CD4-positive, alpha-beta T cell treated with Interleukin-12 subunit alpha and Interleukin-12 subunit beta, for 1 hour (primary cell): Measurements from ENCODE around the gene CELF4.

ENCODE experiments used
- DNase-seq: peaks from one replicate; pipeline ENCODE4 v3.0.0-alpha.2; 2020

CELF4 gene

GRCh38 chr18:37458697-37459096 lies 106.9 kb downstream of the CELF4 start:
- DNase-seq: no peak

- no peak for DNase-seq
Measured at GRCh38 chr18:37457753-37458152, 107.8 kb downstream of the CELF4 start.

- DNase-seq: no peak
Measured at GRCh38 chr18:37457341-37457740, 108.3 kb downstream of the CELF4 start.

GRCh38 chr18:37456873-37457272 lies 108.7 kb downstream of the CELF4 start:
- no peak for DNase-seq

GRCh38 chr18:37456395-37456794 lies 109.2 kb downstream of the CELF4 start:
- DNase-seq: no peak

GRCh38 chr18:37453752-37454151 lies 111.8 kb downstream of the CELF4 start:
- no peak for DNase-seq

GRCh38 chr18:37452682-37453385 lies 112.8 kb downstream of the CELF4 start:
- DNase-seq: no peak

- DNase-seq: no peak
Measured at GRCh38 chr18:37452015-37452414, 113.6 kb downstream of the CELF4 start.

- no peak for DNase-seq
Measured at GRCh38 chr18:37451239-37451825, 114.3 kb downstream of the CELF4 start.

- DNase-seq: no peak
Measured at GRCh38 chr18:37450434-37451132, 115.0 kb downstream of the CELF4 start.

- DNase-seq: no peak
Measured at GRCh38 chr18:37449618-37450017, 116.0 kb downstream of the CELF4 start.

- DNase-seq: no peak
Measured at GRCh38 chr18:37448946-37449345, 116.7 kb downstream of the CELF4 start.

GRCh38 chr18:37447962-37448888 lies 117.4 kb downstream of the CELF4 start:
- no peak for DNase-seq

- no peak for DNase-seq
Measured at GRCh38 chr18:37445836-37446235, 119.8 kb downstream of the CELF4 start.

GRCh38 chr18:37445368-37445767 lies 120.2 kb downstream of the CELF4 start:
- DNase-seq: no peak

- DNase-seq: no peak
Measured at GRCh38 chr18:37443325-37444055, 122.1 kb downstream of the CELF4 start.

GRCh38 chr18:37442477-37442876 lies 123.1 kb downstream of the CELF4 start:
- no peak for DNase-seq

GRCh38 chr18:37441821-37442220 lies 123.8 kb downstream of the CELF4 start:
- DNase-seq: no peak

GRCh38 chr18:37440206-37440605 lies 125.4 kb downstream of the CELF4 start:
- no peak for DNase-seq

- DNase-seq: no peak
Measured at GRCh38 chr18:37438417-37439180, 127.0 kb downstream of the CELF4 start.

- no peak for DNase-seq
Measured at GRCh38 chr18:37435996-37436395, 129.6 kb downstream of the CELF4 start.
